HepG2 (cell line): Measurements from ENCODE around the gene SRP72. TPM values are rescaled to one million over a fixed set of nuclear protein-coding genes. Genes with fewer than 3 reads are reported as not detected.

Experiments
- ASH2L ChIP-seq: fragments of 300-600, 200-600 bp; sonication (generic); IDR thresholded peaks from 2 replicates; pipeline ENCODE4 v1.7.0; 2017; ENCODE audit warnings: low read depth, mild to moderate bottlenecking, moderate library complexity, mixed read lengths, low read length; ENCODE audit not compliant: insufficient read length
- ATF3 ChIP-seq: sonication (generic); formaldehyde crosslinking; IDR thresholded peaks from 2 replicates; pipeline ENCODE4 v1.4.0; 2020; ENCODE audit warnings: missing genetic modification reagents
- CC2D1A ChIP-seq: sonication (generic); formaldehyde crosslinking; IDR thresholded peaks from 2 replicates; pipeline ENCODE4 v1.8.1; 2023; ENCODE audit warnings: mild to moderate bottlenecking, missing genetic modification reagents
- CEBPG ChIP-seq: IDR thresholded peaks from 2 replicates; pipeline ENCODE4 v1.6.1; 2016
- CREM ChIP-seq, 2 experiments: sonication (generic) in 1 of 2; formaldehyde crosslinking in 1 of 2; IDR thresholded peaks; 2 replicates each; pipeline versions ENCODE4 v1.4.0 to v1.6.1; 2016 to 2020; ENCODE audit warnings: antibody characterized with exemption in 1 of 2, mild to moderate bottlenecking in 1 of 2, missing genetic modification reagents in 1 of 2
- DRAP1 ChIP-seq: IDR thresholded peaks from 2 replicates; pipeline ENCODE4 v1.6.1; 2016; ENCODE audit warnings: missing genetic modification reagents, missing compliant biosample characterization
- ETV5 ChIP-seq: IDR thresholded peaks from 2 replicates; pipeline ENCODE4 v1.6.1; 2018; ENCODE audit warnings: missing biosample characterization, missing genetic modification reagents, inconsistent platforms, borderline replicate concordance
- GATAD1 ChIP-seq: IDR thresholded peaks from 2 replicates; pipeline ENCODE4 v1.6.1; 2016; ENCODE audit warnings: missing genetic modification reagents, missing compliant biosample characterization
- HNF4A ChIP-seq: sonication (generic); formaldehyde crosslinking; IDR thresholded peaks from 2 replicates; pipeline ENCODE4 v1.4.0; 2020; ENCODE audit warnings: missing genetic modification reagents
- KLF16 ChIP-seq, 2 experiments: sonication (generic) in 1 of 2; formaldehyde crosslinking in 1 of 2; IDR thresholded peaks; 2 replicates each; pipeline versions ENCODE4 v1.6.1 to v1.8.0; 2016 to 2023; ENCODE audit warnings: missing genetic modification reagents in 2 of 2, missing compliant biosample characterization in 1 of 2
- MAZ ChIP-seq, 2 experiments: sonication (generic) in 1 of 2; formaldehyde crosslinking in 1 of 2; IDR thresholded peaks; 2 replicates each; pipeline versions ENCODE4 v1.5.0 to v1.6.1; 2012 to 2020; ENCODE audit warnings: low read depth in 2 of 2, mild to moderate bottlenecking in 2 of 2, borderline replicate concordance in 1 of 2, improper control_type of control experiment in 1 of 2, low read length in 1 of 2, missing genetic modification reagents in 1 of 2, moderate library complexity in 1 of 2
- NCOA1 ChIP-seq: sonication (generic); formaldehyde crosslinking; IDR thresholded peaks from 2 replicates; pipeline ENCODE4 v1.9.0; 2021; ENCODE audit warnings: missing genetic modification reagents
- RBM39 ChIP-seq: fragments of 200-400 bp; formaldehyde crosslinking; IDR thresholded peaks from one replicate; pipeline ENCODE4 v1.6.1; 2018; ENCODE audit warnings: antibody characterized with exemption, mild to moderate bottlenecking, low read depth, low read length; ENCODE audit not compliant: poor library complexity, severe bottlenecking
- SIN3B ChIP-seq: fragments of 150-350 bp; IDR thresholded peaks from 2 replicates; pipeline ENCODE4 v1.6.1; 2014; ENCODE audit warnings: low read length
- SKI ChIP-seq: fragments of 450-650 bp; IDR thresholded peaks from one replicate; pipeline ENCODE4 v1.6.1; 2018; ENCODE audit warnings: mild to moderate bottlenecking; ENCODE audit not compliant: partially characterized antibody
- TMF1 ChIP-seq: sonication (generic); formaldehyde crosslinking; IDR thresholded peaks from 2 replicates; pipeline ENCODE4 v1.8.1; 2022; ENCODE audit warnings: low read depth, missing genetic modification reagents
- XRCC5 ChIP-seq: fragments of 200-400 bp; formaldehyde crosslinking; optimal IDR thresholded peaks from 2 replicates; pipeline ENCODE3; 2017; ENCODE audit warnings: mild to moderate bottlenecking, low read length
- ZFP36L2 ChIP-seq: sonication (generic); formaldehyde crosslinking; IDR thresholded peaks from 2 replicates; pipeline ENCODE4 v1.4.0; 2020; ENCODE audit warnings: missing genetic modification reagents
- ZMAT3 ChIP-seq: sonication (generic); formaldehyde crosslinking; conservative IDR thresholded peaks from 2 replicates; pipeline ENCODE4 v1.7.0; 2021; ENCODE audit warnings: missing genetic modification reagents
- ZMYM3 ChIP-seq: sonication (generic); formaldehyde crosslinking; IDR thresholded peaks from 2 replicates; pipeline ENCODE4 v1.5.1; 2020; ENCODE audit warnings: mild to moderate bottlenecking, missing genetic modification reagents
- ZNF331 ChIP-seq: sonication (generic); formaldehyde crosslinking; IDR thresholded peaks from 2 replicates; pipeline ENCODE4 v1.4.0; 2020; ENCODE audit warnings: missing genetic modification reagents
- ZNF44 ChIP-seq: sonication (generic); formaldehyde crosslinking; IDR thresholded peaks from 2 replicates; pipeline ENCODE4 v1.5.1; 2020; ENCODE audit warnings: mild to moderate bottlenecking, missing genetic modification reagents
- ZNF558 ChIP-seq: sonication (generic); formaldehyde crosslinking; IDR thresholded peaks from 2 replicates; pipeline ENCODE4 v1.9.0; 2022; ENCODE audit warnings: mild to moderate bottlenecking, missing genetic modification reagents, borderline replicate concordance
- ZNF607 ChIP-seq: sonication (generic); formaldehyde crosslinking; IDR thresholded peaks from 2 replicates; pipeline ENCODE4 v1.5.1; 2020; ENCODE audit warnings: missing genetic modification reagents, mild to moderate bottlenecking, borderline replicate concordance
- polyA plus RNA-seq, 8 experiments: library from polyadenylated mRNA; depleted of rRNA in 3 of 8; stranded (reverse) in 7 of 8; unstranded in 1 of 8; fragments of >200 nt; fragmentation: Illumina TruSeq in 4 of 8; extraction: Trizol in 4 of 8; gene quantifications; 2 replicates each; pipeline versions ENCODE4 v1.2.1 to v1.2.3, GENCODE V29; 2011 to 2016; ENCODE audit warnings: low read depth in 4 of 8, missing spikeins in 1 of 8, mixed read lengths in 1 of 8; ENCODE audit not compliant: insufficient read depth in 1 of 8
- total RNA-seq, 5 experiments: library from RNA; depleted of rRNA; stranded (reverse); fragments of >200 nt; fragmentation: Illumina TruSeq; extraction: Trizol; gene quantifications; 2 replicates each; pipeline ENCODE4 v1.2.3, GENCODE V29; 2016; ENCODE audit warnings: low read depth in 1 of 5
- TF ChIP-seq, protein P1 (sequence below): sonication (generic); formaldehyde crosslinking; IDR thresholded peaks from 2 replicates; pipeline ENCODE4 v1.9.0; 2021; ENCODE audit warnings: missing genetic modification reagents, borderline replicate concordance
- TF ChIP-seq, protein P2 (sequence below): IDR thresholded peaks from 2 replicates; pipeline ENCODE4 v1.6.1; 2016; ENCODE audit warnings: low read depth, control low read depth
- TF ChIP-seq, protein P3 (sequence below): sonication (generic); formaldehyde crosslinking; IDR thresholded peaks from 2 replicates; pipeline ENCODE4 v1.5.0; 2020; ENCODE audit warnings: missing genetic modification reagents

The SRP72 gene
- total and polyA plus RNA-seq, 2 of the 13 experiments (the other 11 are each of a cell fraction or from before 2014, with no cell fraction given) = 64.9 to 75.6 TPM

DNA sequence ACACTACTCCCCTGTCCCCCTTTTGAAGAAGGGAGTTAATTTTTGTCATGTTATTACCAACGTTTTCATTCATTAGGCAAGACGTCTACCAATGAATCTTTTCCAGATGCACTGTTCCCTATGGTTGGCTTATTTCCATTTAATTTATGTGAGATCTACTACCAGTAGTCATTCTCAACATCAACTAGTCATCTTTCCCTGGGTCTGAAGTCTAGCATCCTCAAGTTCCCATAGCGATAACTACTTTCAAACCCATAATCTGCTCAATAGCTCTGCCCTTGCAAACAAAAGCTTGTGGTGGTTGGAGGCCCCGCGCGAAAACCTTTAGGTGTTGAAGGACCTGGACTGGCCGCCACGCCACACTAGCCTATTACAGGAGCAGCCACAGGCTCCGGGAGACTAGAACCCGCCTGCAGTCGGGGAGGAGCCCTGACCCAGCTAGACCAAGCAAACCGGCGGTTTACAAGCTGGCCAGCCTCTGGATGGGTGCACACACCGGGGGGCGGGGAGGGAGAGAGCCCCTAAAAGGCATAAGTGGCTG lies 32.7 kb upstream of the SRP72 start (continued):
- TF ChIP-seq, protein P1, sequence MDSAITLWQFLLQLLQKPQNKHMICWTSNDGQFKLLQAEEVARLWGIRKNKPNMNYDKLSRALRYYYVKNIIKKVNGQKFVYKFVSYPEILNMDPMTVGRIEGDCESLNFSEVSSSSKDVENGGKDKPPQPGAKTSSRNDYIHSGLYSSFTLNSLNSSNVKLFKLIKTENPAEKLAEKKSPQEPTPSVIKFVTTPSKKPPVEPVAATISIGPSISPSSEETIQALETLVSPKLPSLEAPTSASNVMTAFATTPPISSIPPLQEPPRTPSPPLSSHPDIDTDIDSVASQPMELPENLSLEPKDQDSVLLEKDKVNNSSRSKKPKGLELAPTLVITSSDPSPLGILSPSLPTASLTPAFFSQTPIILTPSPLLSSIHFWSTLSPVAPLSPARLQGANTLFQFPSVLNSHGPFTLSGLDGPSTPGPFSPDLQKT (CRISPR knock-in tag) = no peak
- TF ChIP-seq ZMAT3 (CRISPR knock-in tag) (0 out of 2 replicates have a peak, but pooled peaks have one; percentile 1), ASH2L (no peak), XRCC5 (peak; percentile 10), GATAD1 (CRISPR knock-in tag) (no peak), TMF1 (CRISPR knock-in tag) (no peak), ZNF607 (no peak), ATF3 (CRISPR knock-in tag) (0 out of 2 replicates have a peak, but pooled peaks have one; percentile 6), HNF4A (CRISPR knock-in tag) (no peak; the same call in 1 of the 2 replicates), NCOA1 (CRISPR knock-in tag) (no peak), SIN3B (peak; percentile 12; the same call in 1 of the 2 replicates), CREM (IDR thresholded peaks at IDR 0.05) (peak; percentile 17; the same call in 1 of the 2 replicates), CREM (CRISPR knock-in tag; IDR thresholded peaks at IDR 0.05) (no peak), RBM39 (peak; percentile 27), KLF16 (CRISPR knock-in tag; IDR thresholded peaks at IDR 0.05) (no peak), ZNF558 (CRISPR knock-in tag) (peak; percentile 32; the same call in 1 of the 2 replicates), DRAP1 (CRISPR knock-in tag) (peak; percentile 10; the same call in 1 of the 2 replicates), CC2D1A (CRISPR knock-in tag) (no peak), MAZ (IDR thresholded peaks at IDR 0.05; ENCODE audit: borderline replicate concordance, low read depth, low read length) (no peak), MAZ (CRISPR knock-in tag; IDR thresholded peaks at IDR 0.05; ENCODE audit: low read depth) (no peak), SKI (peak; percentile 12), ZNF331 (CRISPR knock-in tag) (0 out of 2 replicates have a peak, but pooled peaks have one; percentile 5), ZFP36L2 (CRISPR knock-in tag) (no peak), CEBPG (CRISPR knock-in tag) (0 out of 2 replicates have a peak, but pooled peaks have one; percentile 0), ETV5 (CRISPR knock-in tag) (no peak), ZMYM3 (CRISPR knock-in tag) (no peak), ZNF44 (CRISPR knock-in tag) (no peak)
- TF ChIP-seq, protein P2, sequence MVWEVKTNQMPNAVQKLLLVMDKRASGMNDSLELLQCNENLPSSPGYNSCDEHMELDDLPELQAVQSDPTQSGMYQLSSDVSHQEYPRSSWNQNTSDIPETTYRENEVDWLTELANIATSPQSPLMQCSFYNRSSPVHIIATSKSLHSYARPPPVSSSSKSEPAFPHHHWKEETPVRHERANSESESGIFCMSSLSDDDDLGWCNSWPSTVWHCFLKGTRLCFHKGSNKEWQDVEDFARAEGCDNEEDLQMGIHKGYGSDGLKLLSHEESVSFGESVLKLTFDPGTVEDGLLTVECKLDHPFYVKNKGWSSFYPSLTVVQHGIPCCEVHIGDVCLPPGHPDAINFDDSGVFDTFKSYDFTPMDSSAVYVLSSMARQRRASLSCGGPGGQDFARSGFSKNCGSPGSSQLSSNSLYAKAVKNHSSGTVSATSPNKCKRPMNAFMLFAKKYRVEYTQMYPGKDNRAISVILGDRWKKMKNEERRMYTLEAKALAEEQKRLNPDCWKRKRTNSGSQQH (CRISPR knock-in tag) = peak; percentile 5; the same call in 1 of the 2 replicates
- TF ChIP-seq, protein P3, sequence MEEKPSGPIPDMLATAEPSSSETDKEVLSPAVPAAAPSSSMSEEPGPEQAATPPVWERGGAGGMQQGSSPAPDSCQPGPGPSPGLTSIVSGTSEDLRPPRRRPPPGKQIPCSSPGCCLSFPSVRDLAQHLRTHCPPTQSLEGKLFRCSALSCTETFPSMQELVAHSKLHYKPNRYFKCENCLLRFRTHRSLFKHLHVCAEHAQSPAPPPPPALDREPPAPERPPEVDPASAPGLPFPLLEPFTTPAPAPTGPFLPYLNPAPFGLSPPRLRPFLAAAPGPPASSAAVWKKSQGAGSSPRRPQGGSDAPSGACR (CRISPR knock-in tag) = no peak
